ENCODE measurements around the gene ZCCHC24.
"Not testable (repeated sequence)": the region's sequence is repeated elsewhere in the genome, so short reads cannot be mapped to it uniquely, and the experiment has no call there.

Gene ZCCHC24

DNA sequence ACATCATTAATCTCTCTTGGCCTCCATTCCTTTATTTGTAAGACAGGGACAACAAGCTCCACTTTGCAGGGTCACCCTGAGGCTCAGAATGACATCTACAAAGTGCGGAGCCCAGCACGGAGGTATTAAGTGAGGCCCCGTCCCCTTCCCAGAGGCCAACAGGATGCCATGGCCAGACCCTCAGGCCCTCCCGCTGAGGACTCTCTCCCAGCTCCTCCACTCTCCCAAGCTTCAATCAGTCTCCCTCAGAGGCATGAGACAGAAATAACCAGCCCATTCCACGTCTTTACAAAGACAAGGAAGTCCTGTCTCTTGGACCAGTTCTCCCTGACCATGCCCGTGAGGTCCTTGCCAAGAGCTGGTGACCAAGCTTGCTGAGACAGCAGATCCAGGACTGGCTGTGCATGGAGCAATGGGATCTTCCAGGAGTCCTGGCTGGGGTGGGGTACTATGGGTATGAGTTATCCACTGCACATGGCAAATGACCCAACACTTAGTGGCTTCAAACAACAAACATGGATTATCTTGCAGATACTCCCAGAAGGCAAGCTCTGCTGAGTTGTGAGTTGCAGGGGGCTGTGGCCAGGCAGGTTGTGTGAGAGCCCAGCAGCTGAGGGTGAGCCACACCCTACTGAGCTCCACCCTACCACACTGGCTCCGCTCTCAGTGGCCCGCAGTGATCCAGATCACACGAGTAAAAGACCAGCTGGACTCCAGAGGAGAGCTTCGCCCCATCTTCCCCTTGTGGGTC, 102.4 kb downstream of the ZCCHC24 start:
- peak in 2 of 3 donors; percentile 39 to 42 for DNase-seq

DNA sequence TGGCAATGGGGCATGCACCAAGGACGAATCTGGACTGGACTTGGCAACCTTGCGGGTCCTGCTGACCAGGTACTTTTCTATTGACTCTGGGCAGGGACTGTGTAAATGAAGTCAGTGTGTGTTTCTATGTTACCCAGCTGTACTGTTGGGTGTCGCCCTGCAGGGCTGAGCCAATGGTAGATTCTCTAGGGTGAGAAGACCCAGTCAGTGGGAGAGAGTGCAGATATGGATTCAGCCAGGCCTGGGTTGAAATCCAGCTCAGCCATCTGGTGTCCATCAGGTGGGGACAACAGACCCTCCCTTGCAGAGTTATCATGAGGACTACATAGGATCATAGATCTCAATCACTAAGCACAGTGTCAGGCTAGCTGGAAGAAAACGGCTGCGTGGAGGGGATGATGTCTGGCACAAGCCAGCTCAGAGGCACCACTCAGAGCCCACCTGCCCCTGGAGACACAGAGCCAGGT, 103.1 kb downstream of the ZCCHC24 start:
- no peak for DNase-seq

DNA sequence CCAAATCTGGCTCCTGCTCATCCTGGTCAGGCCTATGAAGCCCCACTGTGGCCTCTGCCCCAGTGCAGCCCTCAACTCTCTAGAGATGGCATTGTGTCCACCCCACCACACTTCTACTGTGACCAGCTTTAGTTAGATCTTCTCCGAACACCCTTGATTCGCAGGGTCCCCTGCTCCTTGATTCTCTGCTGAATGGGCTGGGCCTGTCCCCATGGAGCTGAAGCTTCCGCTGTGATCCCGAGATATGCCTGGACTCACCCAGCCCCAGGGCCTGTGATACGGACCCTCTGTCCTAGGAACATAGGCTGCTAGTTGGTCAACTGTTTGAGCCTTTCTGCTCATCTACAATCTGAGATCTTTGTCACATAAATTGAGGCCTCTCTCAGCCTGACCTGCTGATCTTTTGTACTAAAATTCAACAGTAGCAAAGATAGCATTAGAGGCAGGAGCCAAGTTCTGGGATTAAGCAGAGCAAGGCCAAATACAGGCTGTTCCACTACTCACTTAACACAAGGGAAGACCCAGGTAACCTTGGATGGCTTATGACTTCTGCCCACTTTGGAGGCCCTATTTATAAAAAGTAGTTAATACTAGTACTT, 104.7 kb downstream of the ZCCHC24 start:
- DNase-seq = no peak

DNA sequence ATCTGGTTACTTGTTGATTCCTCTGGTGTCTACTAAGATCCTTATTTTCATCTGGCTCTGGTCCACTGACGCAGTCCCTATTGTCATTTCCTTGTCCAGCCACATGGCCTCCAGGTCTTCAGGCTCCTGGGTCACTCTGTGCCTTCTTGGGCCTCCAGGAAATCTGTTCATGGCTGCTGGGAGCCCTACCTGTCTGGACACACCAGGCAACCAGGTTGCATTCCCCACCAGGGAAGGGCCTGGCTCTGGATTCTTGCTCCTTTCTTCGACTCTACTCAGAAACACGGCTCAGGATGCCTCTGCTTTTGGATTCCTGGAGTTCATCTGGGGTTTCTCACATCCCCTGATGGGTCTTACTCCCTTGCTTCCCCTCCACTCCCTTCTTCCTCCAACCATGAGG, 106.2 kb downstream of the ZCCHC24 start:
- DNase-seq = no peak

DNA sequence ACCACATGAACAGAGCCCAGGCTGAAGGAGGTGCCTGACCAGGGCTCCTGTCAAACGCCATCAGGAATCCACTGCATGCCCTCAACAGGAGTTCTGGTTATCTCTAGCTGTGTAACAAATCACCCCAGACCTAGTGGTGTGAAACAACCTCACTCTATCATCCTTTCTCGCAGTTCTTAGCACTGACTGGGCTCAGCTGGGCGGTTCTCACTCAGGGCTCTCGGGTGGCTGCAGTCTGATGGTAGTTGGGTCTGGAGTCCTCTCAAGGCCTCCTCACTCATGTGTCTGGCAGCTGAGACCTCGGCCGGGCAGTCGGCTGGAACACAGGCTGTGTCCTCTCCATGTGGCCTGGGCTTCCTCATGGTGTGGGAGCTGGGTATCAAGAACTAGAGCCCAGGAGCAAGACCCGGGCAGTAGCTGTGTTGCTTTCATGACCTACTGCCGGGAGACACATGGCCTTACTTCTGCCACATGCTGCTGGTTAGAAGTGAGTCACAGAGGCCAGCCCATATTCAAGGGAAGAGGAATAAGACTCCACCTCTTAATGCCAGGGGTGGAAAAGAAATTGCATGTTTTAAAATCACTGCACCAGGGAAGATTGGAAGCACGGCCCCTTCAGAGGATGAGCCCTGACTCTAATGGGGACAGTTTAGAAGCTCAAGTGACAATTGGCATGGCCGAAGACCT, 107.5 kb downstream of the ZCCHC24 start:
- not testable (repeated sequence) for DNase-seq

DNA sequence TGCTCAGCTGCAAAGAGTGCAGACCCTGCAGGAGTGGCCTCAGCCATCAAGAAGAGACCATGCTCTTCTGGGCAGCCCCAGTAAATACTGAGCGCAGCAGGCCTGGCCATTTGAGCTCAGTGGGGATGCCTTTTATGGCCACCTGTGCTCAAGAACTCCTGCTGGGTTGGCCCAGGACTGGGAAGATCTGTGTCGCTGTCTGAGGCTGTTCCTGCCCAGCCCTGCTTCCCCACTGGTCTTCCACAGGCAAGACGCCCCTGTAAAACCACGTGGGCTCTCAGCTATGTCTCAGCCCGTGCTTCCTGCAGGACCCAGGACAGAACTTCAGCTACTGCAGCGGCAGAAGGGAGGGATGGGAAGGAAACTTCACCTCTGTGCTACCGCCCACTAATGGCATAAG, 108.7 kb downstream of the ZCCHC24 start:
- no peak for DNase-seq

DNA sequence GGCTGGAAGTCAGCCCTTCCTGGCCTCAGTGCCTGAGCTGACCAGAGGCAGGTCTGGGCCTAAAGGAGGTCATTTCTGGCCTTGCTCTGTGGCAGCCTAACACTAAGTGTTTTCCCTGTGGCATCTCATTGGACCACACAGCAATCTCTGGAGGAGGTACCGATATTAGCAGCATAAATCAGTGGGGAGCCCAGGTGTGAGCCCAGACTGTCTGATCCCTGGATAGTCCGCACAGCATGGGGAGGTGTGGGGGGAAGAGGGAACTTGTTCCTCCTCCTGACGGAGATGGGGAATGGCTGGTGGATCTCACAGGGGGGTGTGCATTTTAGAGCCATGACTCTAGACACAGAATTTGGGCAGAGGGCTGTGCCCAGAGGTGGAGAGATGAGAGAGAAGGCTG, 109.1 kb downstream of the ZCCHC24 start:
- no peak for DNase-seq

DNA sequence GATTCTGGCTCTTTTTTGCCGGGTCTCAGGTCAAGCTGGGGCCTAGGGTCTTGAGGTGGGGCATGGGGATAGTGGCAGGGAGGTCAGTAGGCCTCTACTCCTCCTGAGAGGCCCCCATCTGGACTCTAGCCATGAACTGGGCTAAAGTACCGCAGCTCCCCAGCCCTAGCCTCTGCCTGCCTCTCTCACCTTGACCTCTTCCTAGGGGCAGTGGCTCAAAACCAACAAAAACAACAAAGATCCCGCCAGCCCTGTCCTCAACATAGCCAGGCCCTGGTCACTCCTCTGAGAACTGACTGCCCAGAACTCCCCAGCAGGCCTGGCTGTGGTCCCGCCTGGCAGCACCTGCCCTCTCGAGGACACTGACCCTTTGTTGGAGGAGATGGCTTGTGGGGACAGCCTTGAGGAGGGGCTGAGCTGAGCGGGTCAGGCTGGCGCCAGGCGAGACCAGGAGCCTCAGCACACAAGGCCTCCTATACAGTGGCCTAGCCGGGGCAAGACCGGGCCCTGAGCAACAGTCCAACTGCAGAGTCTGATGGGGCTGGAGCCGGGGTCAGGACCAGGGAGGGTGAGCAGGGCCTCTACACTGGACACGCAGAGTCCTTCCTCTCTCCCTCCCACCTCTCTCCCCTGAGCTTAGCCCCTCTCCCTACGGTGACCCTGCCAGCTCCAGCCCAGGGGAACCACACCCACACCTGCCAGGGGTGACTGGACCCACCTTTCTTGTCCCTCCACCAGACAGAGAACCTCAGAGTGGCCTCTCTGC, 109.8 kb downstream of the ZCCHC24 start:
- DNase-seq = no peak

DNA sequence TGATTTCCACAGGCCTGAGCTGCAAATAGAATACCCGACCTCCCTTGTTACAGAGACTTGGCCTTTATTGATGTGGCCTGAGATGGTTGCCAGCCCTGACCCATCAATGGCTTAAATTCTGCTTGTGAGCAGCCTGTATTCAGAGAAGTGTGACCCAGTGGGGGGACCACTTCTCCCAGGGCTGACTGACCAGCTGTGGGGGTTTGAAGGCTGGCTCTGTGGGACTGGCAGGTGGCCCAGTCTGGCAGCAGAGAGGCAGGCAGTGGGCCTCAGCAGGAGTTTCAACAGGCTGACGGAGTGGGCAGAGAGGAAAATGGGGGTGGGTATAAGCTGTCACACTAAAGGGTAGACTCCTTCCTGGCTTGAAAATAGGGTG, 110.3 kb downstream of the ZCCHC24 start:
- no peak for DNase-seq

DNA sequence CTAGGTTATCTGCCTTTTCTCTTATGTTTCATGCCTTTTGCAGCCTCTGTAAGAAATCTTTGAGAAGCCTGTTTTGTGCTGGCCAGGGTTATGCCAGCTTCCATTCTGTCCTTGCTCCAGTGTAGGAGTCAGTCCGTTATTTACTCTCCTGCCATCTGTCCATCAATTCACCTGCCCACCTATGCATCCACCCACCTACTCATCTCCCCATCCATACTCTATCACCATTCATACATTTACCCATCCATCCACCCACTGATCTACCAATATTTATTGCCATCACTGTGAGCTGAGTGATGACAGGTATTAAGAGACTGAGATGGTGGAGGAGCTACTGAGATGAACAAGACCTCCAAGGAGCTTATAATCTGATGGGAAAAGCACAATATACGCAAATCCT, 110.9 kb downstream of the ZCCHC24 start:
- DNase-seq = no peak

DNA sequence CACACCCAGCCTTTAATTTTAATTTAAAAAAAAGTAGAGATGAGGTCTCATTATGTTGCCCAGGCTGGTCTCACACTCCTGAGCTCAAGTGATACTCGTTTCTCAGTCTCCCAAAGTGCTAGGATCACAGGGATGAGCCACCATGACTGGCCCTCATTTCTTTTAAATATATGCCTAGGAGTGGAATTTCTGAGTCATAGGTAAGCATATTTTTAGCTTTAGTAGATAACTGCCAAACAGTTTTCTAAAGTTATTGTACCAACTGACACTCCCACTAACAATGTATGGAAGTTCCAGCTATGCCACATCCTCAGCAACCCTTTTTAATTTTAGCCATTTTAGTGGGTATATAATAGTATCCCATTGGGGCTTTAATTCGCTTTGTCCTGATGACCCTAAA, 111.9 kb downstream of the ZCCHC24 start:
- peak in 1 of 3 donors; percentile 62 for DNase-seq

DNA sequence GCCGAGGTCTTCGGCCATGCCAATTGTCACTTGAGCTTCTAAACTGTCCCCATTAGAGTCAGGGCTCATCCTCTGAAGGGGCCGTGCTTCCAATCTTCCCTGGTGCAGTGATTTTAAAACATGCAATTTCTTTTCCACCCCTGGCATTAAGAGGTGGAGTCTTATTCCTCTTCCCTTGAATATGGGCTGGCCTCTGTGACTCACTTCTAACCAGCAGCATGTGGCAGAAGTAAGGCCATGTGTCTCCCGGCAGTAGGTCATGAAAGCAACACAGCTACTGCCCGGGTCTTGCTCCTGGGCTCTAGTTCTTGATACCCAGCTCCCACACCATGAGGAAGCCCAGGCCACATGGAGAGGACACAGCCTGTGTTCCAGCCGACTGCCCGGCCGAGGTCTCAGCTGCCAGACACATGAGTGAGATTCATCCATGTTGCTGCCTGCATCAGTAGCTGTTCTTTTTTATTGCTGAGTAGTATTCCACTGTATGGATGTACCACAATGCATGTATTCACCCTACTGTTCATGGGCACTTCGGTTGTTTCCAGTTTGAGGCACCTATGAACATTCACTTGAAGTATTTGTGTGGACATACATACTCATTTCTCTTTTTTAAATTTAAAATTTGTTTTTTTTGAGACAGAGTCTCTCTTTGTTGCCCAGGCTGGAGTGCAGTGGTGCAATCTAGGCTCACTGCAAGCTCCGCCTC, 112.7 kb downstream of the ZCCHC24 start:
- not testable (repeated sequence) for DNase-seq
